SH-SY5Y (cell line): Measurements from ENCODE around the gene SPPL3.
A peak's percentile ranks its signal among the peaks of the same experiment; 100 is the strongest.

Source experiments
- GATA2 ChIP-seq: IDR thresholded peaks from 2 replicates; pipeline ENCODE4 v1.6.1; 2011; ENCODE audit warnings: mild to moderate bottlenecking, low read depth, low read length
- GATA3 ChIP-seq: IDR thresholded peaks from 2 replicates; pipeline ENCODE4 v1.6.1; 2011; ENCODE audit warnings: low read depth, mild to moderate bottlenecking, low read length, moderate library complexity

Gene SPPL3

GRCh38 chr12:120928864-120929652 lies 24.9 kb upstream of the SPPL3 start:
- TF ChIP-seq GATA2 (no peak), GATA3 (no peak)

GRCh38 chr12:120925740-120926563 lies 21.8 kb upstream of the SPPL3 start:
- no peak for TF ChIP-seq GATA3
- no peak for TF ChIP-seq GATA2

- no peak for TF ChIP-seq GATA2
- TF ChIP-seq GATA3, result no peak
These were observed 18.1 kb upstream of the SPPL3 start for GRCh38 chr12:120922279-120922678.

- TF ChIP-seq GATA2 (no peak), GATA3 (no peak)
These were observed 17.5 kb upstream of the SPPL3 start for GRCh38 chr12:120921637-120922036.

GRCh38 chr12:120920178-120920577 lies 16.0 kb upstream of the SPPL3 start:
- TF ChIP-seq GATA2 (no peak), GATA3 (no peak)

GRCh38 chr12:120917748-120918147 lies 13.6 kb upstream of the SPPL3 start:
- no peak for TF ChIP-seq GATA3
- no peak for TF ChIP-seq GATA2

- TF ChIP-seq GATA2, result no peak
- TF ChIP-seq GATA3, result no peak
These were observed 12.4 kb upstream of the SPPL3 start for GRCh38 chr12:120916561-120916960.

- TF ChIP-seq GATA2 (no peak), GATA3 (no peak)
These were observed 10.6 kb upstream of the SPPL3 start for GRCh38 chr12:120914794-120915193.

GRCh38 chr12:120909633-120910298 lies 5.6 kb upstream of the SPPL3 start:
- TF ChIP-seq GATA3 (no peak), GATA2 (no peak)

GRCh38 chr12:120905856-120906384 lies 1.8 kb upstream of the SPPL3 start:
- TF ChIP-seq GATA3 (no peak), GATA2 (peak; percentile 57; the same call in 1 of the 2 replicates)

GRCh38 chr12:120903412-120904196 lies 554 bp downstream of the SPPL3 start:
- TF ChIP-seq GATA2 (no peak), GATA3 (no peak)

GRCh38 chr12:120902846-120903411 lies 1.2 kb downstream of the SPPL3 start:
- TF ChIP-seq GATA2 (no peak), GATA3 (no peak)

- TF ChIP-seq GATA2, result no peak
- TF ChIP-seq GATA3, result no peak
These were observed 2.3 kb downstream of the SPPL3 start for GRCh38 chr12:120901818-120902217.

- TF ChIP-seq GATA2 (no peak), GATA3 (no peak)
These were observed 8.6 kb downstream of the SPPL3 start for GRCh38 chr12:120895532-120895931.
